HEK293 (cell line): ENCODE measurements around the gene TYROBP.
A peak's percentile ranks its signal among the peaks of the same experiment; 100 is the strongest.

Source experiments
- CTCF ChIA-PET: fragments of 350-600 bp; formaldehyde crosslinking; extraction: SDS; loops from one replicate; lab custom pipeline; 2021; ENCODE audit warnings: antibody characterized with exemption; lab: Yijun Ruan, JAX
- POLR2A ChIA-PET: fragments of 300-600 bp; formaldehyde crosslinking; extraction: SDS; loops from one replicate; lab custom pipeline; 2020; ENCODE audit warnings: antibody characterized with exemption, inconsistent platforms; lab: Yijun Ruan, JAX
- H3K27ac ChIP-seq: fragments of 200-500 bp; sonication (Bioruptor generic); 2 replicates; pipeline ENCODE4 v1.5.1; 2014; ENCODE audit warnings: low read depth, low read length, control low read depth, inconsistent platforms; ENCODE audit errors: extremely low read depth
- H3K36me3 ChIP-seq, 2 experiments: fragments of 200-500 bp in 1 of 2; sonication (Bioruptor generic) in 1 of 2; 1 replicate in 1 of 2; 2 replicates in 1 of 2; pipeline ENCODE4 v1.5.1; 2014 to 2017; ENCODE audit warnings: inconsistent platforms in 2 of 2, low read length in 2 of 2; ENCODE audit not compliant: control insufficient read depth in 2 of 2, insufficient read depth in 1 of 2
- H3K4me1 ChIP-seq: fragments of 200-500 bp; sonication (Bioruptor generic); 2 replicates; pipeline ENCODE4 v1.5.1; 2014; ENCODE audit warnings: mild to moderate bottlenecking, low read length, inconsistent platforms; ENCODE audit not compliant: control insufficient read depth, insufficient read depth
- H3K4me3 ChIP-seq: 2 replicates; pipeline ENCODE4 v1.5.1; 2011; ENCODE audit warnings: low read depth, mild to moderate bottlenecking, control low read depth, low read length, moderate library complexity
- H3K9me3 ChIP-seq: fragments of 200-500 bp; sonication (Bioruptor generic); 2 replicates; pipeline ENCODE4 v1.5.1; 2014; ENCODE audit warnings: low read depth, low read length, inconsistent platforms; ENCODE audit not compliant: control insufficient read depth, insufficient read depth
- KLF16 ChIP-seq: fragments of 450-650 bp; formaldehyde crosslinking; IDR thresholded peaks from 2 replicates; pipeline ENCODE4 v1.5.1; 2017; ENCODE audit warnings: missing biosample characterization, missing genetic modification characterization
- KLF8 ChIP-seq: fragments of 450-650 bp; formaldehyde crosslinking; IDR thresholded peaks from 2 replicates; pipeline ENCODE4 v1.5.1; 2016; ENCODE audit warnings: missing biosample characterization, missing genetic modification characterization
- KLF9 ChIP-seq: fragments of 450-650 bp; formaldehyde crosslinking; IDR thresholded peaks from 2 replicates; pipeline ENCODE4 v1.5.1; 2016; ENCODE audit warnings: missing biosample characterization, missing genetic modification characterization, low read depth
- OVOL3 ChIP-seq: fragments of 450-650 bp; formaldehyde crosslinking; IDR thresholded peaks from 2 replicates; pipeline ENCODE4 v1.5.1; 2016; ENCODE audit warnings: missing biosample characterization, missing genetic modification characterization
- SP2 ChIP-seq: fragments of 450-650 bp; formaldehyde crosslinking; IDR thresholded peaks from 2 replicates; pipeline ENCODE4 v1.5.1; 2016; ENCODE audit warnings: missing biosample characterization, missing genetic modification characterization
- WT1 ChIP-seq: fragments of 450-650 bp; formaldehyde crosslinking; IDR thresholded peaks from 2 replicates; pipeline ENCODE4 v1.5.1; 2016; ENCODE audit warnings: missing biosample characterization, missing genetic modification characterization
- ZNF132 ChIP-seq: fragments of 450-650 bp; formaldehyde crosslinking; IDR thresholded peaks from 2 replicates; pipeline ENCODE4 v1.5.1; 2017; ENCODE audit warnings: missing biosample characterization, missing genetic modification characterization, borderline replicate concordance
- ZNF138 ChIP-seq: fragments of 450-650 bp; formaldehyde crosslinking; IDR thresholded peaks from 2 replicates; pipeline ENCODE4 v1.5.1; 2016; ENCODE audit warnings: missing biosample characterization, missing genetic modification characterization, borderline replicate concordance
- ZNF140 ChIP-seq: fragments of 450-650 bp; formaldehyde crosslinking; IDR thresholded peaks from 2 replicates; pipeline ENCODE4 v1.5.1; 2016; ENCODE audit warnings: missing biosample characterization, missing genetic modification characterization
- ZNF600 ChIP-seq: fragments of 450-650 bp; formaldehyde crosslinking; IDR thresholded peaks from 2 replicates; pipeline ENCODE4 v1.5.1; 2016; ENCODE audit warnings: missing biosample characterization, missing genetic modification characterization
- ZNF610 ChIP-seq: fragments of 450-650 bp; formaldehyde crosslinking; IDR thresholded peaks from 2 replicates; pipeline ENCODE4 v1.5.1; 2016; ENCODE audit warnings: missing biosample characterization, missing genetic modification characterization, borderline replicate concordance
- TF ChIP-seq, protein P1 (sequence below): fragments of 450-650 bp; formaldehyde crosslinking; IDR thresholded peaks from 2 replicates; pipeline ENCODE4 v1.5.1; 2016; ENCODE audit warnings: missing biosample characterization, missing genetic modification characterization
- TF ChIP-seq, protein P2 (sequence below): fragments of 450-650 bp; formaldehyde crosslinking; IDR thresholded peaks from 2 replicates; pipeline ENCODE4 v1.5.1; 2016; ENCODE audit warnings: missing biosample characterization, missing genetic modification characterization
- TF ChIP-seq, protein P3 (sequence below): fragments of 450-650 bp; formaldehyde crosslinking; IDR thresholded peaks from 2 replicates; pipeline ENCODE4 v1.5.1; 2017; ENCODE audit warnings: missing biosample characterization, mild to moderate bottlenecking, missing genetic modification characterization, moderate library complexity
- TF ChIP-seq, protein P4 (sequence below): fragments of 450-650 bp; formaldehyde crosslinking; IDR thresholded peaks from 2 replicates; pipeline ENCODE4 v1.5.1; 2017; ENCODE audit warnings: missing biosample characterization, missing genetic modification characterization
- TF ChIP-seq, protein P5 (sequence below): fragments of 450-650 bp; formaldehyde crosslinking; IDR thresholded peaks from 2 replicates; pipeline ENCODE4 v1.5.1; 2017; ENCODE audit warnings: missing biosample characterization, missing genetic modification characterization
- TF ChIP-seq, protein P6 (sequence below): fragments of 450-650 bp; formaldehyde crosslinking; IDR thresholded peaks from 2 replicates; pipeline ENCODE4 v1.5.1; 2016; ENCODE audit warnings: missing biosample characterization, missing genetic modification characterization, low read depth
- TF ChIP-seq, protein P7 (sequence below): fragments of 450-650 bp; formaldehyde crosslinking; optimal IDR thresholded peaks from 2 replicates; pipeline ENCODE3; 2016; ENCODE audit warnings: missing biosample characterization, mild to moderate bottlenecking, missing genetic modification characterization

TYROBP gene

DNA sequence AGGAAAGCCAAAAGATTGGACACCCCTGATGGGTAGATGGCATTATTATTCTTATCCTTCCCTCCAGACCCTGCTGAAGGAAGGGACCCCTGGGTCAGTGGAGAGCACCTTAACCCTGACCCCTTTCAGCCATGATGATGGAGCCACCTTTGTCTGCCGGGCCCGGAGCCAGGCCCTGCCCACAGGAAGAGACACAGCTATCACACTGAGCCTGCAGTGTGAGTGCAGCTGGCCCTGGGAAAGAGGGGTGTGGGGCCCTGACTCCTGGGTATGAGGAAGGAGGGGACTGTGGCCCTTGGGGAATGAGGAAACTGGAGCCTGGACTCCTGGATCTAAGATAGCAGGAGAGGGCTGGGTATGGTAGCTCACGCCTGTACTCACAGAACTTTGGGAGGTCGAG is 48.7 kb downstream of the TYROBP start:
- POLR2A ChIA-PET: interaction anchor here (0.7 to 2.9 kb wide), 2 partner anchors 11 to 41 kb away, joined by 3 to 11 read pairs; partner anchors contain the start of gene NFKBID

DNA sequence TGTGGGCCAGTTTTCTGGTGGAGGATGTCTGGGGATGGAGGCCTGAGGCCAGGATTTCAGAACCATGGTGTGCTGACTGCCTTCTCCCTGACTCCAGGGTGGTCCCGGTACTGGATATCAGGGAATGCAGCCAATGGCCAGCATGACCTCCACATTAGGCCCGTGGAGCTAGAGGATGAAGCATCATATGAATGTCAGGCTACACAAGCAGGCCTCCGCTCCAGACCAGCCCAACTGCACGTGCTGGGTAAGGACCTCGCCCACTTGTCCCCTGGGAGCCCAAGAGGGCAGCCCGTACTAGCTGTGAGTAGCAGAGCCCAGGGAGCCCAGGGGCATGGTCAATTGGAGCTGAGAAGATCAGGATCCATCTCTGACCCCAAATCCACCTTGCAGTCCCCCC is 49.8 kb downstream of the TYROBP start:
- H3K4me3 ChIP-seq: no peak overlapping the region
- ChIA-PET CTCF (interaction anchor here (0.6 kb wide), 2 partner anchors 209 to 348 kb away, joined by 3 read pairs; no protein-coding TSS in a partner anchor), POLR2A (interaction anchor here (1.1 kb wide), 1 partner anchor 11 kb away, joined by 3 read pairs; no protein-coding TSS in a partner anchor)
- no peak overlapping the region for H3K27ac ChIP-seq
- no peak for TF ChIP-seq KLF16 (tag by site-specific recombination)
- no peak for TF ChIP-seq ZNF140 (tag by site-specific recombination)
- no peak for TF ChIP-seq OVOL3
- TF ChIP-seq, protein P1, sequence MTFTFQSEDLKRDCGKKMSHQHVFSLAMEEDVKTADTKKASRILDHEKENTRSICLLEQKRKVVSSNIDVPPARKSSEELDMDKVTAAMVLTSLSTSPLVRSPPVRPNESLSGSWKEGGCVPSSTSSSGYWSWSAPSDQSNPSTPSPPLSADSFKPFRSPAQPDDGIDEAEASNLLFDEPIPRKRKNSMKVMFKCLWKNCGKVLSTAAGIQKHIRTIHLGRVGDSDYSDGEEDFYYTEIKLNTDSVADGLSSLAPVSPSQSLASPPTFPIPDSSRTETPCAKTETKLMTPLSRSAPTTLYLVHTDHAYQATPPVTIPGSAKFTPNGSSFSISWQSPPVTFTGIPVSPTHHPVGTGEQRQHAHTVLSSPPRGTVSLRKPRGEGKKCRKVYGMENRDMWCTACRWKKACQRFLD (tag by site-specific recombination): no peak
- TF ChIP-seq, protein P2, sequence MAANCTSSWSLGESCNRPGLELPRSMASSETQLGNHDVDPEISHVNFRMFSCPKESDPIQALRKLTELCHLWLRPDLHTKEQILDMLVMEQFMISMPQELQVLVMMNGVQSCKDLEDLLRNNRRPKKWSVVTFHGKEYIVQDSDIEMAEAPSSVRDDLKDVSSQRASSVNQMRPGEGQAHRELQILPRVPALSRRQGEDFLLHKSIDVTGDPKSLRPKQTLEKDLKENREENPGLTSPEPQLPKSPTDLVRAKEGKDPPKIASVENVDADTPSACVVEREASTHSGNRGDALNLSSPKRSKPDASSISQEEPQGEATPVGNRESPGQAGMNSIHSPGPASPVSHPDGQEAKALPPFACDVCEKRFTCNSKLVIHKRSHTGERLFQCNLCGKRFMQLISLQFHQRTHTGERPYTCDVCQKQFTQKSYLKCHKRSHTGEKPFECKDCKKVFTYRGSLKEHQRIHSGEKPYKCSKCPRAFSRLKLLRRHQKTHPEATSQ: no peak
- no peak for TF ChIP-seq ZNF610 (tag by site-specific recombination)
- TF ChIP-seq, protein P3, sequence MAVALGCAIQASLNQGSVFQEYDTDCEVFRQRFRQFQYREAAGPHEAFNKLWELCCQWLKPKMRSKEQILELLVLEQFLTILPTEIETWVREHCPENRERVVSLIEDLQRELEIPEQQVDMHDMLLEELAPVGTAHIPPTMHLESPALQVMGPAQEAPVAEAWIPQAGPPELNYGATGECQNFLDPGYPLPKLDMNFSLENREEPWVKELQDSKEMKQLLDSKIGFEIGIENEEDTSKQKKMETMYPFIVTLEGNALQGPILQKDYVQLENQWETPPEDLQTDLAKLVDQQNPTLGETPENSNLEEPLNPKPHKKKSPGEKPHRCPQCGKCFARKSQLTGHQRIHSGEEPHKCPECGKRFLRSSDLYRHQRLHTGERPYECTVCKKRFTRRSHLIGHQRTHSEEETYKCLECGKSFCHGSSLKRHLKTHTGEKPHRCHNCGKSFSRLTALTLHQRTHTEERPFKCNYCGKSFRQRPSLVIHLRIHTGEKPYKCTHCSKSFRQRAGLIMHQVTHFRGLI: peak; percentile 28; the same call in 1 of the 2 replicates
- TF ChIP-seq KLF9: 0 out of 2 replicates have a peak, but pooled peaks have one; percentile 12
- TF ChIP-seq WT1 (tag by site-specific recombination): no peak
- TF ChIP-seq ZNF600: peak; percentile 79
- H3K9me3 ChIP-seq: no peaks in the 10 kb centered on the region
- H3K4me1 ChIP-seq: no peaks in the 10 kb centered on the region
- H3K36me3 ChIP-seq: no peaks in the 10 kb centered on the region

More for the DNA sequence above, 48.7 kb downstream of the TYROBP start:
- Histone ChIP-seq H3K4me3 (no peak overlapping the region), H3K4me1 (no peaks in the 10 kb centered on the region), H3K36me3 (no peaks in the 10 kb centered on the region), H3K27ac (no peak overlapping the region), H3K9me3 (no peaks in the 10 kb centered on the region)
- TF ChIP-seq, protein P4, sequence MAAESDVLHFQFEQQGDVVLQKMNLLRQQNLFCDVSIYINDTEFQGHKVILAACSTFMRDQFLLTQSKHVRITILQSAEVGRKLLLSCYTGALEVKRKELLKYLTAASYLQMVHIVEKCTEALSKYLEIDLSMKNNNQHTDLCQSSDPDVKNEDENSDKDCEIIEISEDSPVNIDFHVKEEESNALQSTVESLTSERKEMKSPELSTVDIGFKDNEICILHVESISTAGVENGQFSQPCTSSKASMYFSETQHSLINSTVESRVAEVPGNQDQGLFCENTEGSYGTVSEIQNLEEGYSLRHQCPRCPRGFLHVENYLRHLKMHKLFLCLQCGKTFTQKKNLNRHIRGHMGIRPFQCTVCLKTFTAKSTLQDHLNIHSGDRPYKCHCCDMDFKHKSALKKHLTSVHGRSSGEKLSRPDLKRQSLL (tag by site-specific recombination): 0 out of 2 replicates have a peak, but pooled peaks have one; percentile 29
- no peak for TF ChIP-seq ZNF138
- CTCF ChIA-PET: interaction anchor here (1.0 to 1.4 kb wide), 3 partner anchors 9 to 39 kb away, joined by 3 to 4 read pairs (median 4); no protein-coding TSS in a partner anchor

DNA sequence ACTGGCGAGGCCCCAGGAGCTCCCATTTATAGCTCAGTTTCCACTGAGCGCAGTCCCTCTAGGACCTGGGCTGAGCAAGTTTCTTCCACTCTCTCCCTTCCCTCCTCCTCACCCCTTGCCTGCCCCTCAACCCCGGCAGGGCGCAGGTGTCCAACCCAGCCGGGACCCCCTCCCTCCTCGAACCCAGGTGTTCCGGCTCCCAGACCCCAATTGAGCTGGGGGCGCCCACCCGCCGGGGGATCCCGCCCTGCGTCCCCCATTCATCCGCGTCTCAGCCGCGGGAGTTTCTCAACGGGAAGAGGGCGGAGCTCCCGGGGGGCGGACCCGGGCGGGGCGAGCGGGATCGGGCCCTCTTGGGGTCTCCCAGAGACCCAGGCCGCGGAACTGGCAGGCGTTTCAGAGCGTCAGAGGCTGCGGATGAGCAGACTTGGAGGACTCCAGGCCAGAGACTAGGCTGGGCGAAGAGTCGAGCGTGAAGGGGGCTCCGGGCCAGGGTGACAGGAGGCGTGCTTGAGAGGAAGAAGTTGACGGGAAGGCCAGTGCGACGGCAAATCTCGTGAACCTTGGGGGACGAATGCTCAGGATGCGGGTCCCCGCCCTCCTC is 51.4 kb downstream of the TYROBP start, which contains the start of gene KIRREL2:
Gene KIRREL2, plus strand, starts transcription at position 366 of the 604 bp plus-strand sequence. Its CDS starts 209 bp downstream, at position 575.
- no peak within 1 kb of the TSS for H3K4me3 ChIP-seq
- no peaks in the 10 kb centered on the region for H3K9me3 ChIP-seq
- no peaks in the 10 kb centered on the region for H3K4me1 ChIP-seq
- no peak within 1 kb of the TSS for H3K27ac ChIP-seq
- CTCF ChIA-PET: interaction anchor here (0.9 to 1.1 kb wide), 3 partner anchors 10 to 75 kb away, joined by 4 to 5 read pairs (median 4); no protein-coding TSS in a partner anchor
- no peaks in the 10 kb centered on the region for H3K36me3 ChIP-seq
- POLR2A ChIA-PET: interaction anchor here (0.6 kb wide), 1 partner anchor 197 kb away, joined by 11 read pairs; no protein-coding TSS in a partner anchor
- peak; percentile 23; the same call in 1 of the 2 replicates for TF ChIP-seq SP2
- no peak for TF ChIP-seq ZNF132 (tag by site-specific recombination)
- TF ChIP-seq, protein P5, sequence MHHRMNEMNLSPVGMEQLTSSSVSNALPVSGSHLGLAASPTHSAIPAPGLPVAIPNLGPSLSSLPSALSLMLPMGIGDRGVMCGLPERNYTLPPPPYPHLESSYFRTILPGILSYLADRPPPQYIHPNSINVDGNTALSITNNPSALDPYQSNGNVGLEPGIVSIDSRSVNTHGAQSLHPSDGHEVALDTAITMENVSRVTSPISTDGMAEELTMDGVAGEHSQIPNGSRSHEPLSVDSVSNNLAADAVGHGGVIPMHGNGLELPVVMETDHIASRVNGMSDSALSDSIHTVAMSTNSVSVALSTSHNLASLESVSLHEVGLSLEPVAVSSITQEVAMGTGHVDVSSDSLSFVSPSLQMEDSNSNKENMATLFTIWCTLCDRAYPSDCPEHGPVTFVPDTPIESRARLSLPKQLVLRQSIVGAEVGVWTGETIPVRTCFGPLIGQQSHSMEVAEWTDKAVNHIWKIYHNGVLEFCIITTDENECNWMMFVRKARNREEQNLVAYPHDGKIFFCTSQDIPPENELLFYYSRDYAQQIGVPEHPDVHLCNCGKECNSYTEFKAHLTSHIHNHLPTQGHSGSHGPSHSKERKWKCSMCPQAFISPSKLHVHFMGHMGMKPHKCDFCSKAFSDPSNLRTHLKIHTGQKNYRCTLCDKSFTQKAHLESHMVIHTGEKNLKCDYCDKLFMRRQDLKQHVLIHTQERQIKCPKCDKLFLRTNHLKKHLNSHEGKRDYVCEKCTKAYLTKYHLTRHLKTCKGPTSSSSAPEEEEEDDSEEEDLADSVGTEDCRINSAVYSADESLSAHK: no peak
- TF ChIP-seq, protein P6, sequence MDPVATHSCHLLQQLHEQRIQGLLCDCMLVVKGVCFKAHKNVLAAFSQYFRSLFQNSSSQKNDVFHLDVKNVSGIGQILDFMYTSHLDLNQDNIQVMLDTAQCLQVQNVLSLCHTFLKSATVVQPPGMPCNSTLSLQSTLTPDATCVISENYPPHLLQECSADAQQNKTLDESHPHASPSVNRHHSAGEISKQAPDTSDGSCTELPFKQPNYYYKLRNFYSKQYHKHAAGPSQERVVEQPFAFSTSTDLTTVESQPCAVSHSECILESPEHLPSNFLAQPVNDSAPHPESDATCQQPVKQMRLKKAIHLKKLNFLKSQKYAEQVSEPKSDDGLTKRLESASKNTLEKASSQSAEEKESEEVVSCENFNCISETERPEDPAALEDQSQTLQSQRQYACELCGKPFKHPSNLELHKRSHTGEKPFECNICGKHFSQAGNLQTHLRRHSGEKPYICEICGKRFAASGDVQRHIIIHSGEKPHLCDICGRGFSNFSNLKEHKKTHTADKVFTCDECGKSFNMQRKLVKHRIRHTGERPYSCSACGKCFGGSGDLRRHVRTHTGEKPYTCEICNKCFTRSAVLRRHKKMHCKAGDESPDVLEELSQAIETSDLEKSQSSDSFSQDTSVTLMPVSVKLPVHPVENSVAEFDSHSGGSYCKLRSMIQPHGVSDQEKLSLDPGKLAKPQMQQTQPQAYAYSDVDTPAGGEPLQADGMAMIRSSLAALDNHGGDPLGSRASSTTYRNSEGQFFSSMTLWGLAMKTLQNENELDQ (tag by site-specific recombination): no peak
- TF ChIP-seq KLF8 (tag by site-specific recombination): peak; percentile 71; the same call in 1 of the 2 replicates
- TF ChIP-seq, protein P7, sequence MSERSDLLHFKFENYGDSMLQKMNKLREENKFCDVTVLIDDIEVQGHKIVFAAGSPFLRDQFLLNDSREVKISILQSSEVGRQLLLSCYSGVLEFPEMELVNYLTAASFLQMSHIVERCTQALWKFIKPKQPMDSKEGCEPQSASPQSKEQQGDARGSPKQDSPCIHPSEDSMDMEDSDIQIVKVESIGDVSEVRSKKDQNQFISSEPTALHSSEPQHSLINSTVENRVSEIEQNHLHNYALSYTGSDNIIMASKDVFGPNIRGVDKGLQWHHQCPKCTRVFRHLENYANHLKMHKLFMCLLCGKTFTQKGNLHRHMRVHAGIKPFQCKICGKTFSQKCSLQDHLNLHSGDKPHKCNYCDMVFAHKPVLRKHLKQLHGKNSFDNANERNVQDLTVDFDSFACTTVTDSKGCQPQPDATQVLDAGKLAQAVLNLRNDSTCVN (tag by site-specific recombination): peak; percentile 9
